Subcutaneous adipose tissue (tissue), 4 donors: Measurements from ENCODE around the gene CCDC188. TPM values are rescaled to one million over a fixed set of nuclear protein-coding genes. Genes with fewer than 3 reads are reported as not detected.

ENCODE experiments used
- CTCF ChIP-seq: fragments of 450-650 bp; IDR thresholded peaks from one replicate; pipeline ENCODE4 v1.5.1; 2016; ENCODE audit warnings: low read depth, mild to moderate bottlenecking, control low read depth, antibody characterized with exemption, moderate library complexity
- total RNA-seq, 4 donors: library from RNA; depleted of rRNA; stranded (reverse); fragments of >200 nt; gene quantifications; one replicate each; pipeline ENCODE4 v1.1.0, GENCODE V29; 2016

Gene CCDC188
- total RNA-seq, 4 donors from 2014 or later: 1.3 to 3.0 TPM; not detected in 2

GRCh38 chr22:20124083-20124787 is 26.6 kb downstream of the CCDC188 start:
- TF ChIP-seq CTCF: no peak

GRCh38 chr22:20123366-20124082 is 27.3 kb downstream of the CCDC188 start:
- TF ChIP-seq CTCF: no peak

- TF ChIP-seq CTCF: no peak
Observed at GRCh38 chr22:20121856-20122415, 28.9 kb downstream of the CCDC188 start.

GRCh38 chr22:20118300-20119020 is 32.4 kb downstream of the CCDC188 start:
- no peak for TF ChIP-seq CTCF

- TF ChIP-seq CTCF: no peak
Observed at GRCh38 chr22:20117633-20118299, 33.1 kb downstream of the CCDC188 start.

- TF ChIP-seq CTCF: no peak
Observed at GRCh38 chr22:20116951-20117632, 33.8 kb downstream of the CCDC188 start, which contains the start of gene TRMT2A. TRMT2A (minus strand) TSS chr22:20117226; CDS start chr22:20116906, 320 bp downstream.
